T follicular helper cell (primary cell): Measurements from ENCODE around the gene CADM1.

Experiments
- DNase-seq: peaks from one replicate; pipeline ENCODE4 v3.0.0-alpha.2; 2020; ENCODE audit warnings: low read depth

The CADM1 gene

DNA sequence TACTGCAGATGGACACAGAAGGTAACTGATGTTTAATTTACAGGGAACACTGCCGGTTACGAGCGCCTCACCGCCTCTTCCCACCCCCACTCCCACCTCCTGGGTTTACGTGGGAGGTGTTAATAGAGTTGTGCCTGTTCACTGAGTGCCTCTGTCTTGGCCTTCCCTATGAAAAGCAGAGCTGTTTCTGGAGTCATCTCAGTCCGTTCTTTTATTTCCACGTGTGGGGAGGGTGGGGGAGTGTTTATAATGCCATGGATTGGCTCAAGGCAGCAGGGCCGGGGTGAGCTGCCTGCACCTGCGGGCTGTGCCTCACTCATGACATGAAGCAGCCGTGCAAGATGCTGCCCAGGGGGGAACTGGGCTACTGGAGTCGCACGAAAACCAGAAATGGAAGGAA is 322.7 kb downstream of the CADM1 start:
- no peak for DNase-seq

DNA sequence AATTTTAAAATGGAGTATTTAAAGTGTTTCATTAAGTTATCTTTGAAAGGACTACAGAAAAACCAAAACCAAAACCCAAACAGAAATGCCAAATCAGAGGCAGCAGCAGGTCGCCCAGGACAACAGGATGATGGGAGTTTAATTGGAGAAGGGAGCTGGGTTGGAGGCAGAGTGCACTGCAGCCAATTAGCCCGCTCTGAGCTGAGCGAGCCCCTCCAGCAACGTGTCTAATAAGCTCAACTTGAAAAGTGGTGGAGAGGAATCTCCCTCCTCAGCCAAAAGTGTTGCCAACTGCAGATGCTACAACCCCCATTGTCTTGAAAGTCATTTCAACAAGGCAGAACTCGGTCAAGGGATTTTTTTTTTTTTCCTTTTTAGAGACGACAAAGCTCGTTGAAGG is 323.9 kb downstream of the CADM1 start:
- no peak for DNase-seq

DNA sequence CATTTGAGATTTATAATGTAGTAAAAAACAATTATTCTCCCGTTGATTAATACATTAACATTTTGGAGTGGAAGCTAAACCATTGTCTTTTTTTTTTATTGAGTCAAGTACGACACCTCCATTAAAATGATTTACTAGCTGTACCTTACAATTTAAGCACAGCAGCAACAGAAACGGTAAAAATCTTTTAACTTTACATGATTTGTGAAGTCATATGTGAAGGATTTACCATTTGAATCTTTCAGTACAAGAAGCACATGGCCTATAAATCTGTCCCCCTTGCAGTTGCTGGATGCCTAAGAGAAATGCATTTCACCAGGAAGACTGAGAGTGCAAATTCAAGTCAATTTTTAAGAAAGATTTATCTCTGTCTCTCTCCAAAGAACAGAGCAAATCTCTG is 324.6 kb downstream of the CADM1 start:
- no peak for DNase-seq

DNA sequence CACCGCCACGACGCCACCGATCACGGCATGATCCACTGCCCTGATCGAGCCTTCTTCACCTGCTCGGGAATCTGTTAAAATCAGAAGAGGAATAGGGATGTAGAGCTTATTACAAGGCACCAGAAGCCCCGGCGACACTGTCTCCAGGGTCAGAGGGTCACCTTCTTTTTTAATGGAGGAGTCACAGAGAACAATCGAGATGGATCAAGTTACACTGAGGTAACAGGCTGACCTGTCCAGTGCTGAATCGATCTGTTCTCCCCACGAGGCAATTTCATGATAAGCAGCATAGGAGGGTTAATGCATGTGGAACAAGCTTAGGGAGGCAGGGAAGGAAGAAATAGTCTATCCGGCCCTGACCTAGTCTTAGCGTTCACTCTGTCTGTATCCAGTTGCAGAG is 325.5 kb downstream of the CADM1 start:
- DNase-seq: no peak

DNA sequence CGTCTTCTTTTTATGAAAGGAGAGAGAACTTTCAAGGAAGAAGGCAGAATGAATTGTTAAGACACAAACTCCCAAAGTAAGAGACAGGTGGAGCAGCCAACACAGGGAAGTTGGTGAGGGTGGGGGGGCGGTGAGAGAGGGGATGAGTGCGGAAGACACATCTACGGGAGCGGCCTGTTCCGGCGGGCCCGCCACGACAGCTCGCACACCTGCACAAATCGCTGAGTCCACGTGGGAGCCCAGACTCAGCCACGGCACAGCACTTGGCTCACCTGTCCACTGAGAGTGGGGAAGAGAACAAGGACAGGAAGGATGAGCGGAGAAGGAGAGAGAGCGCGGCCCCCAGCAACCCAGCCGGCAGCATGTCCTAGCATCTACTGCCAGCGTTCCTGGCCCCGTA is 331.1 kb downstream of the CADM1 start:
- DNase-seq: no peak

DNA sequence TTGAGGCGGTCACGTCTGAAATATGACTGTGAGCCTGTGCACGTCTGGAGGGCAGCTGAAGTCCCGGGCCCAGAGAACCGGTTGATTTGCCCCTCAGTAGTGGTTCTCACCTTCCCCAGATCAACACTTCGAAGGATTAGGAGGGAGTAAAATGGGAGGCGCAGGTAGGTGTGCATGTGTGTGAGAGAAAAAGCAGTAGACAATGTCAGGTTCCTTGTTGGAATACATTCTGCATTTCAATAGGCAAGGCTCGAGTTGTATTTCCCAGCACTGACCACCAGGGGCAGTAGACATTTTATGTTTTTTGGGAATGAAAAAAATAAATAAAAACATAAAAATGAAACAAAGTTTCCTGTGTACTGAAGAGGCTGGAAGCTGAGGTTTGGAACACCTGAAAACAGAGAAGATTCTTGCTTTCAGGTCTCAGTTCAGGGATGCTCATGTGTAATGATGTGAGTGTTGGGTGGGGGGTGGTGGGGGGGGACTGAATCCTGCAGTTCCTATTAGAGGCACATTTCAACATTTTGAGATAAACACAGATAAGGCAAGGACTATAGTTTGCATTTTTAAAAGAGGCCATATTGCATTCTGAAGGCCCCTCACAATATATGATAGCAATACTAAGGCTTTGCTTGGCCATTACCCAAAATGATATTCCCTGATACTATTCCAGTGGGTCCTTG is 333.9 kb downstream of the CADM1 start:
- DNase-seq: no peak

DNA sequence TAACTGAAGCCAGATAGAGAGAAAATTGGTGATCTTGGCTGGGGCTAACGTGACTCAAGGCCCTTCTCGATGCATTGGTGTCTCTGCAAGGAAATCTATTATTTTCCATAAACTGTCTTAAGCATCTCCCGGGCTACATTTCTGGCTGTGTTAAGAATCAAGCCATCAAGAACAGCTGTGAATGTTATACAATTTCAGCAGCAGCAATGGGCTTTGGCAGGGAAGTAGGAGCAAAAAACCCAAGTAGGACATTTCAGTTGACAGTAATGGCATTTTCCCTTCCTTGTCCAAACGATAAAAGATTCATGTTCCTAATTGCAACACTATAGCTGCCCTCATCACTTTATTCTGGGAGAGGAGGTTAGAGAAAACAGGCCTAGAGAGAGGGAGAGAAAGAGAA is 335.0 kb downstream of the CADM1 start:
- no peak for DNase-seq

DNA sequence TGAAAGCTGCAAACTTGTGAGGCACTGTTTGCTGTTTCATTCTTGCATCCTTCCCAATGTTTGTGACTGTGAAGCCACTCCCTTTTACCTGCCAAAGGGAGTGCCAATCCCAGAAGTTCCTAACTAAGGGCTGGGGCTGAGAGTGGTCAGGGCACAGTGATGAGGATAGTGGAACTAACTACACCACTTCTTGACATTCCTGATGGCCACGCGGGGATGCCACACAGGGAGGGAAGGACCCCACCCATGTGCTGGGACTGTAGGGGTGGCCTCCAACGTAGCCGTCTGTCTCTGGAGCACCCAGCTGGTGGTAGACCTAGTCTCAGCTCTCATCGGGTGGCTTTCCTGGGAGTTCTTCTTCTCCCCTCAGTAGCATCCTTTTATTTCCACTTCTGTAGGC is 335.5 kb downstream of the CADM1 start:
- no peak for DNase-seq

DNA sequence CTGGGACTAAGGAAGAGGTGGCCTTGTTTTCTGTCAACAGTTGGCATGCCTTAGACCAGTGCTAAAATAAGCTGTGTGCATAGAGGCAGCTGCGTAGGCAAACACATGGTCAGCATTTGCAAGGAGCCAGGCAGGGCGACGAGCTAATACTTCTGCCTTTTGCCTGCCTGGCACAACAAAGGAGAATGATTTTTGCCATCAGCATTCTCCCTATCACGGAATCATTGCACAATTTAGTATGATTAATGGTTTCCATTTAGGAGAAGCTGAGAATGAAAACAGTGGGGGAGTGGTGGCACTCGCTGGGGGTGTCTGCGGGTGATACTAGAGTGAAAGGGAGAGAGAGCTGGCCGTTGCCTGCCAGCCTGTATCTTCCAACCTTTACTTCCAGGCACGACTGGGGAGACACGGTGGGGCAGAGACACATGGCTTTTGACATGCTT is 336.0 kb downstream of the CADM1 start:
- DNase-seq: no peak

DNA sequence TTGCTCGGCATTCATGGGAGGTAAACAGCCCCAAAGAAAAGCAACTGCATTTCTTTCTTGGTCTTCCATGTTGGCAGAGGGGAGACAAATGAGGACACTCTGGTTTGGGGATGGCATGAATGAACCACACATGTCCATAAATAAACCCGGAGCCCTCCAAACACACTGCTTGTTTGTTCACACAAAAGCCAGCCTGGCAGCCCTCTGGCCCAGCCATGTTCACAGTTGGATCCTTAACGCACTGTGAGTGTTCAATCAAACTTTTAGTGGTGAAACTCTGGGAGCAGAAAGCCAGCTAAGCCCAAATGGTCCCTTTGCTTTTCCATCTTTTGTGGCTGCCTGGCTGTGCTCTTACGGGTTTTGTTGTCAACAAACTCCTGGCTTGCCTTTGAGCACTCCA is 336.8 kb downstream of the CADM1 start:
- no peak for DNase-seq

DNA sequence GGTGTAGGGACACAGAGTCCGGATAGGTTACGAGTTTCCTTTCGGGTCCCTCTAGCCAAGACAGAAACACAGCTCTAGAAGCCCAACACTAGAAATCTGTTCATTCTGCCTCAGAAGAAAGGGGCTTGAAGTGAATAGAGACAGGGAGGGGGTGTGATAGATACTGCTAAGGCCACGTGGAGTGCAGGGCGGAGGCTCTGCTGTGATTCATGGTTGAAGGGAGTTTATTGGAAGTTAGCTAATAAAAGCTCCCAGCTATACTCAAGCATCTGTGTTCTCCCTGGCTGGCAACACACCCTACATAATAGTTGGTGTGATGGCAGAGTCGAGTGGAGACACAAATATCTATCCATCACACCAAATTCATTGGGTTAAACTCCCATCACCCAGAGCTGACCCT is 337.4 kb downstream of the CADM1 start:
- no peak for DNase-seq

DNA sequence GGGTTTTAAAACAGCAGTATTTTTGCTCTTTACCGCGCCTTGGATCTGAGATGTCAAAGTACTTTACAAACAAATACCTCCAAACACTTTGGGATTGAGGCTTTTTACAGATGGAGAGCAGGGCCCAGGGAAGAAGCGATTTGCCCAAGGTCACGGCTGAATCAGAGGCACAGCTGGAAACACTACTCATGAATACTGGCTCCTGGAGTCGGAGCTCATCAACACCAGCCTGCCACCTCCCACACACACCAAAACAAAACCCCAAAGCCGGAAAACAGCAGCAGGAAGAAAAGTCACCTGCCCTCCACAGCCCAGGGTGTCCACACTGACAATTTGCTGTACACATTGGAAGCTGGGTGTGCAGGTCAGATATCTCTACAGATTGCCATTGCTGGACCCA is 339.4 kb downstream of the CADM1 start:
- no peak for DNase-seq

DNA sequence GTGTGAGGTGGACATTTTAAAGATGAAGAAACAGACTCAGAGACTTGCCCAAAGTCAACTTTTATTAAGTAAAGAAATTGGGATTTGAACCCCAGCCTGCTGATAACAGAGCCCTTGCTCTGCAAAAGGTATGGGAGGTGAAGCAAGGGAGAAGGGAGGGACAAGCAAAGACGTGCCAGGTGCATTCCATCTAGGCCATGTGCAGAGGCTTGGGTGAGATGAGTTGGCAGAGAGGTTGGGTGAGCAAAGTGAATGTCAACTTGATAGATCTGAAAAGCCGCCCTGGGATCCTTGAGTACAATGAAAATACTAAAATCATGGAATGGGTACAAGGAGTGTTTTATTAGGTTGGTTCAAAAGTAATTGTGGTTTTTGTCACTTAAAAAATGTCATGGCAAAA is 341.3 kb downstream of the CADM1 start:
- DNase-seq: no peak

DNA sequence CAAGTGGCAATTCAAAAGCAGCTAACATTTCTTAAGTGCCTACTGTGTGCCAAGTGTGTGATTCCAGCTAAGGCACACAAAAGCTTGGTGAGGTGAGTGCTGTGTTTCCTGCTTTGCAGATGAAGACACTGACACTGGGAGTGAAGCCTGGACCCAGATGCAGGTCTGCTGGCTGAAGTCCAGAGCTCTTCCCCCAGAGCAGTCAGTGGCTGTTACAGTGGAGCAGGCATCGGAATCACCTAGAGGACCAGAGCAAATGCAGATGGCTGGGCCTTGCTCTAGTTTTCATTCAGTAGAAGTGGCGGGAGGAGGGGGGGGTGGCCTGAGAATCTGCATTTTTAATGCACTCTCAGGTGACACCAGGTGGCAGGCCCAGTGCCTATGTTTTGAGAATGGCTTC is 342.3 kb downstream of the CADM1 start:
- no peak for DNase-seq

DNA sequence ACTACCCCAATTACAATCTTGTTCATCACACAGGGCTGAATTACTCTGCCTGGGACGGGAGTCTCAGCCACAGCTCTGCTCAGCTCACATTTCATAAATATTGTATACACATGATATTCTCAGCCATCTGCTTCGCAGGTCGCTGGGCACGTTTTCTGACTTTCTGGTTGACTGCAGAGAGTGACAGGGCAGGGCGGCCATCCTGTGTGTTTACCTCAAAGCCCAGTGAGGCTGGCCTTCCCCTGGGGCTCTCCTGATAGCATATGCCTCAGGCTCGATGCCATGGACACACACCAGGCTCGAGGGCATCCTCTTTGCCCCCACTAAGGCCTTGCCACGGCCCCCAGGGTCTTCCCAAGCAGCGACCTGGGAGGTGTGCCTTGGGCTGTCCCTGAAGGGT is 345.0 kb downstream of the CADM1 start:
- DNase-seq: no peak

DNA sequence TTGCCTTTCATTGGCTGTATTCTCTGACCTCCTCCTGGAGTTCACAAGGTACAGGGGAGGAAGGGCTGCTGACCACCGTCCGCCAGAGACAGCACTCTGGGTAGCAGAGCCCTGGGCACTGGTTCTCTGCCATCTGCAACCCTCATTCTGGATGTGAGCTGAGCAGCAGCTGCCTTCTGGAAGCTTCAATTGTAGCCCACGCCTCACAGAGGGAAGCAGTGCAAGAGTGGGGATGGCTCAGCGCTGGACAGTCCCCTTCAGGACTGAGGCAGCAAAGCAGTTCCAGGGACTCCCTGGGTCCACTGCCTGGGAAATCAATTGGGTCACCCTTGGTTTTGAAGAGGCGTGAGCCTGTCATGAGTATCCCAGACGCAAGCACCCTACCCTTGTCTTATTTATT is 346.2 kb downstream of the CADM1 start:
- no peak for DNase-seq

DNA sequence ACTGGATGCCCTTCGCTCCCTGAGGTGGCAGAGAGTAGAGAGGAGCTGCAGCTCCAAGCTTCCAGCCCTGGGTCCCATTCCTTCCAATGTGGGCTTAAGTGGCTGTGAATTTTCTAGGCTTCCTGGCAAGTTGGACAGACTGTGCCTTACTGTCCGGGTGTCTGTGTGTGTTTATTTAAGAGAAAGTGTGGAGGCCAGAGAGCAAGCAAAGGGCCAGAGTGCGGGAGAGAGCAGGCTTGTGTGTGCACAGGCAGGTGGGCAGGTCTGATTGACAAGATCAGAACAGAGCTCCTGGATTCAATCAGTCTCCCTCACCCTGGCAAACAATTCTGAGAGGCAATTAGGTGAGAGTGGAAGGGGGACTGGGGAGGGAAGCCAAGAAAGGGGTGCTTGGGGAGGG is 347.0 kb downstream of the CADM1 start:
- DNase-seq: no peak

DNA sequence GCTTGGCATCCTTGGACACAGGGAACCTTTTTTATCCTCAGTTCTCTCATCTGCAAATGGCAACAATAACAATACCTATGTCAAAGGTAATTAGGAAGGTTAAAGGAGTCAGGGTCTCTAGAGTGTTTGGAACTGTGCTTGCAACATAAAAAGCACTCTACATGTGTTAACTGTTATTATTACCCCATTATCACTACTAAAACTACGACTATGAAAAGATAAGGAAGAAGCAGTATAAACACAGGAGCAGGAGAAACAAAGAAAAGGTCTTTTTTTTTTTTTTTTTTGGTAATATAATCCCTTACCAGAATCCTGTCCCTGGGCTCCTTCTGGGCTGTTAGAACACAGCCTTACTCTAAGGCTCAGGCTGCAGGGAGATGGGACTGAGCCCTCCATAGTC is 348.2 kb downstream of the CADM1 start:
- DNase-seq: no peak

DNA sequence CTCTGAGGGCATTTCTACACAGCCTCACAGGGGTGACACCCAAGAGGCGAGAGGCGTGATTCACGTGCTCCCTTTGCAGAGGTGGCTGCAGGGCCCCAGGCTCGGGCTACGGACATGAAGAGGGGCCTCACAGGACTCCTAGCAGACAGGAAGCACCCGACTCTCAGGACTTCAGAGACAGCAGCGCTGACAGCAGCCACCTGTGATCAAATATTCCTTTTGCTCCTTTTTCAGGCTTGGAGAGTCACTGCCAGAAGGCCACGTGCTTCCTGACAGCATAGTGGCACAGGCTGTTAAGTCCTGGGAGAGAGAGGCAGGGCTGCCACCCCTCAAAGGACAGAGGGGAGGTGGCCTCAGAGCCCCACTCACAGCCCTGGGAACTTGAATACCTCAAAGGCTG is 348.9 kb downstream of the CADM1 start:
- DNase-seq: no peak

DNA sequence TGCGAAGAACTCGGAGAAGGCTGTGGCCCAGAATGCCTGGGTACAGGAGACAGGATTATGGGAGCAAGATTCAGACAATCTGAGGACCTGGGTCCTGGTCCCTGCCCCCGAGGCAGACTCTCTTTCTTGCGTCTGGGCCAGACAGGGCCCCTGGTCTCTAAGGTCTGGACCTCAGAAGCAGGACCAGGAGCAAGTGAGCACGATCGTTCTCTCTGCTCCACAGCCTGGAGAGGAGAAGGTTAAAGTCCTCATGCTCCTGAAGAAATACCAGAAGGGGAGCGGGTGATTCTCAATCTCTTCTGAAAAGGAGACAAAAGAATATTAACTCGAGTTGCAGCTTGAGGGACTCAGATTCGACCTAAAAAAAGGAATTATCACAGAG is 349.9 kb downstream of the CADM1 start:
- no peak for DNase-seq

DNA sequence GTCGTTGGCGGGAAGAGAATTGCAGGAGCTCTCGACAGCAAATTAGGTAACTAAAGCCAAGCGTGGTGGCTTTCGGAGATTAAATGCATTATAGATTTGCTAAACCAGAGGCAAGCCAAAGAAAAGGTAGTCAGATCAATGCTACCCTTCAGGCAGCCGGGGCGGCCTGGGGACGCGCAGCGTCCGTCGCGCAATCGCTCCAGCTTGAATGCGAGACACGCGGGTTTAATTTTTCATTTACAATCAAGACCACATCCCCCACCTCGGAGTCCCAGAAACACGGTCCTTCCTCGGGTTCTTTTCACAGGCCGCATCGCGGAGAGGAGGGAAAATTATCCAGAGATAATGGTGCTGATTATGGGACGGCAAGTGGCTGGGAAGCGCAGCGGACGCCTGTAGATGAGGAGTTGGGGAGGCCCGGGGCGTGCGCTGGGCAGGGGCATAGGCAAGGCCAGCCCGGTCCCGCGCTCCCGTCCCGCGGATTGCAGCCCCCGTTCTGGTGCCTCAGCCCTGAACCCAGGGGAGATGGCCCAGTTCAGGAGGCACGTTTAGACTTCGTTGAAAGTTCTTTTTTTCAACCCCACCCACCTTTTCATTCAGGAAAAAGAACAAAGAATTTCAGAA is 350.4 kb downstream of the CADM1 start:
- no peak for DNase-seq

DNA sequence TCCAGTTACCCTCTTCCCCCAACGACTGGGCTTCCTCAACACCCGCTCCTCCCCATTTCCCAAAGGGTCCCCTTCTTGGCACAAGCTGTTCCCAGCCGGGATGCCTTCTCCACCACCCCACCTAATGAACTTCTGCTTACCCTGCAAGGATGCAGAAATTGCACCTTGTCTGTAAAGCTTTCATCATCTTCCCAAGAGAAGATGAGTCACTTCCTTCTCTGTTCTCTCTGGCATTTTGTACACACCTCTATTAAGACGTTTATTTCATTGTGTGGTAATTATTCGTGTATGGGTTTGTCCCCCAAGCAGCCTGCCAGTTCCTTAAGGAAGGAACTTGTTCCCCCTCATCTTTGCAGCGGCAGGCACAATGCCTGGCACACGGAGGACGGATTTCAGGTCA is 351.1 kb downstream of the CADM1 start:
- DNase-seq: no peak

DNA sequence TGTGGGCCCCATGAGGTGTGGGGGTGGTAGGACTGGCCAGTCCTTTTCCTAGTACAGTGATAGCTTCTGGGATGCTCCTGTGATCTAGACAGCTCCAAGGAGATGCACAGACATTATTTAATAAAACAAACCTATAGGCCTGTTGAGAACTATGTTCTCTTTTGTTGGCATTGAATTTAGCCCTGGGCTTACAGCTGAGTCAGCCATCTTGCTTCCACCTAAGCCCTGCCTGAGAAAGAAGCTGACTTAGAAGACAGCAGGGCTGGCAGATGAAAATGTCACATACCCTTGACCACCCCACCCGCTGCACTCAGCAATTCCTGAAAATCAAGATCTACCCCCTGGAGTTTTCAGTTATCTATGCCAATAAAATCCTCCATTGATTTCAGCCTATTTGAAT is 353.2 kb downstream of the CADM1 start:
- no peak for DNase-seq

DNA sequence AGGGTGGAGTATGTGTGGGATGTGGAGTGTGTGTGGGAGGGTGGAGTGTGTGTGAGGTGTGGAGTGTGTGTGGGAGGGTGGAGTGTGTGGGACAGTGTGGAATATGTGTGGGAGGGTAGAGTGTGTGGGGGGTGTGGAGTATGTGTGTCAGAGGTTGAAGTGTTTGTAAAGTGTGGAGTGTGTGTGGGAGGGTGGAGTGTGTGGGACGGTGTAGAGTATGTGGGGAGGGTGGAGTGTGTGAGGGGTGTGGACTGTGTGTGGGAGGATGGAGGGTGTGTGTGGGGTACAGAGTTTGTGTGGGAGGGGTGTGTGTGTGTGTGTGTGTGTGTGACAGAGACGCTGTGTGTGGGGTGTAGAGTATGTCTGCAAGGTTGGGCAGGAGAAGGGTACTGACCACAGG is 355.5 kb downstream of the CADM1 start:
- DNase-seq: no peak
